Activated CD8-positive, alpha-beta memory T cell treated with anti-CD3 and anti-CD28 coated beads, Interleukin-2, amount 50 U/mL, for 1 hour (primary cell): ENCODE results near the gene PEX12.
"Not testable (repeated sequence)": the region's sequence is repeated elsewhere in the genome, so short reads cannot be mapped to it uniquely, and the experiment has no call there.

Source experiments
- DNase-seq: peaks from one replicate; pipeline ENCODE4 v3.0.0-alpha.2; 2020; ENCODE audit errors: extremely low read depth

The PEX12 gene

GRCh38 chr17:35578929-35579432 is 610 bp upstream of the PEX12 start:
- DNase-seq: no peak

GRCh38 chr17:35577830-35578196 is 558 bp downstream of the PEX12 start:
- DNase-seq: no peak

GRCh38 chr17:35575759-35576158 is 2.6 kb downstream of the PEX12 start:
- DNase-seq: no peak

- DNase-seq: no peak
These were observed 9.0 kb downstream of the PEX12 start for GRCh38 chr17:35569405-35569804.

- no peak for DNase-seq
These were observed 9.8 kb downstream of the PEX12 start for GRCh38 chr17:35568561-35568960.

- no peak for DNase-seq
These were observed 11.4 kb downstream of the PEX12 start for GRCh38 chr17:35566968-35567367.

- DNase-seq: not testable (repeated sequence)
These were observed 15.2 kb downstream of the PEX12 start for GRCh38 chr17:35563181-35563580.

- DNase-seq: no peak
These were observed 17.7 kb downstream of the PEX12 start, which contains the start of gene SLFN14 for GRCh38 chr17:35560703-35561102. Gene SLFN14 (minus strand): TSS chr17:35560819. CDS start chr17:35558062, 2,757 bp downstream.

GRCh38 chr17:35559495-35560210 is 18.7 kb downstream of the PEX12 start:
- no peak for DNase-seq

GRCh38 chr17:35557353-35557752 is 21.0 kb downstream of the PEX12 start:
- no peak for DNase-seq

GRCh38 chr17:35555691-35556090 is 22.7 kb downstream of the PEX12 start:
- DNase-seq: no peak

GRCh38 chr17:35554668-35555067 is 23.7 kb downstream of the PEX12 start:
- DNase-seq: no peak

- DNase-seq: no peak
These were observed 25.1 kb downstream of the PEX12 start for GRCh38 chr17:35553310-35553709.

- DNase-seq: no peak
These were observed 29.4 kb downstream of the PEX12 start for GRCh38 chr17:35548978-35549377.

GRCh38 chr17:35548208-35548810 is 30.1 kb downstream of the PEX12 start:
- no peak for DNase-seq

- DNase-seq: no peak
These were observed 31.9 kb downstream of the PEX12 start for GRCh38 chr17:35546487-35546886.

- no peak for DNase-seq
These were observed 33.2 kb downstream of the PEX12 start for GRCh38 chr17:35545150-35545549.

GRCh38 chr17:35543856-35544255 is 34.5 kb downstream of the PEX12 start:
- DNase-seq: no peak

GRCh38 chr17:35542990-35543389 is 35.4 kb downstream of the PEX12 start:
- DNase-seq: no peak

- no peak for DNase-seq
These were observed 36.9 kb downstream of the PEX12 start for GRCh38 chr17:35541434-35541833.

- DNase-seq: no peak
These were observed 37.6 kb downstream of the PEX12 start for GRCh38 chr17:35540589-35541404.

GRCh38 chr17:35539659-35540026 is 38.7 kb downstream of the PEX12 start:
- no peak for DNase-seq
